GM19468 (cell line): Measurements from ENCODE around the gene FAAH.

Experiments used
- ATAC-seq: cut with Tn5 transposase; IDR thresholded peaks from one replicate; pipeline ENCODE4 v1.9.1; 2021; ENCODE audit warnings: mild to moderate bottlenecking, moderate library complexity, moderate number of reproducible peaks; ENCODE audit not compliant: unreplicated experiment; ENCODE audit errors: extremely low read depth

Gene FAAH

DNA sequence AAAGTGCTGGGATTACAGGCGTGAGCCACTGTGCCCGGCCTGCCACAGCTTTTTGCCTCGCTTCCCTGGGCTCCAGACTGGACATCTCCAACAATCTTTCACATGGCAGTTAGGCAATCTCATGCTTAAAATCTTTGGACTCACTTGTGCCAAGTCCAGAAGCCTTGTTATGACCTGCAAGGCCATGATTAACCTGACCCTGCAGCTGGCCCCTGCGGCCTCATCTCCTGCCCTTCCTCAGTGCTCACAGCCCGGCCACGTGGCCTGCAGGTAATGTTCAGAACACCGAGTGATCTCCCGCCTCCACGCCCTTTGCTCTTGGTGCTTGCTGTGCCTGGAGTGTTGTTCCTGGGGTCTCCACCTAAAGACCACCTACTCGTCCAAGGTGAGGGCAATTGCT, 24.9 kb downstream of the FAAH start:
- no peak for ATAC-seq

DNA sequence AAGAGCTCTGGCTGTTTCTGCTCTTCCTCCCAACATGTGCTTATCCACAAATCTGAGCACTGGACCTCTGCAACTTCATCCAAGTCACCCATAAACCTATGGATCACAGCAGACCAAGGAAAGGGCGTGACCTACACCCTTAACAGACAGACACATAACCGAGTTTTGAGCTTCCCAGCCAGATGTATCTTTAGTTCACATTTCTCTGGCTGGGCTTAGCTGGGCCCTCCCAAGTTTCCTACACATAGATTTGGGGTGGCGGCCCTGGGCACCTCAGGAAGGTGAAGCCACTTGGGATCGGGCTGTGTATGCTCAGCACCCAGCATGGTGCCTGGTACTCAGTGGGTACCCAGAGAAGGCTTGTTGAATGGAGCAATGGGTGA, 26.4 kb downstream of the FAAH start:
- ATAC-seq: no peak

DNA sequence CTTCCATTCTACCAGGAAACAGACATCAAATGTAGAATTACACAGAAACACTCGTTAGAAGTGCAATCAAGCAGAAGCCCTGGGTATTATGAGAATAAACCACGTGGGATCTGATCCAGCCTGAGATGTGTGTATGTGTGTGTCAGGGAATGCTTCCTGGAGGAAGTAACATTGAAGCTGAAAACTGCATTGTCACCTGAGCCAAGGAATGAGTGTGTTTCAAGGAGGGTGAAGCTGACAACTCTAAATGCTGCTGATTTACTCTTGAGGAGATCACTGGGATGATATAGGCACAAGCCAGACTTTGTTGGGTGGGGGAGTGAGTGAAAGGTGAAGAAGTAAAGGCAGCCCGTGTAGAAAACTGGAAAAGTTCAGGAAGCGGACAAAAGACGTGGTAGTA, 27.6 kb downstream of the FAAH start:
- no peak for ATAC-seq

DNA sequence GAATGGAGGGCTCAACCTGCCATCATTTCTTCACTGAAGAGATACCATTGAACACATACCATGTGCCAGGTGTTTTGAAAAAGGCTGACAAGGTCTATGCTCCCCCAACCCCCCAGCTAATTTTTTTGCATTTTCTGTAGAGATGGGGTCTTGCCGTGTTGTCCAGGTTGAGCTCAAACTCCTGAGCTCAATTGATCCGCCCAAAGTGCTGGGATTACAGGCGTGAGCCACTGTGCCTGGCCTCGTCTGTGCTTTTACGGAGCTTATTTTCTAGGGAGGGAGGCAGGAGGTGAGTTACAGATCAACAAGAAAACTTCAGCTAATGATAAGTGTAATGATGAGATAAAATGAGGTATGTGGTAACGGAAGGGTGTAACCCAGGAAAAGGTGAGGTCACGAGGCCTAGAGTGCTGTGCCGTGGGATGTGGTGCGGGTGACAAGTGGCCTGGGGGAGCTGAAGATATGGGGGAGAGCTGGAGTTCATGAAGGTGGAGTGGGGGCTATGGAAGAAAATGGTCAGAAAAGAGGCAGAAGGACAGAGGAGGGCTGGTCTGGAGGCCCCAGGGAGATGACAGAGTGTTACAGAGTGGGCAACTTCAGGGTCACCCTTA, 28.2 kb downstream of the FAAH start:
- ATAC-seq: no peak

DNA sequence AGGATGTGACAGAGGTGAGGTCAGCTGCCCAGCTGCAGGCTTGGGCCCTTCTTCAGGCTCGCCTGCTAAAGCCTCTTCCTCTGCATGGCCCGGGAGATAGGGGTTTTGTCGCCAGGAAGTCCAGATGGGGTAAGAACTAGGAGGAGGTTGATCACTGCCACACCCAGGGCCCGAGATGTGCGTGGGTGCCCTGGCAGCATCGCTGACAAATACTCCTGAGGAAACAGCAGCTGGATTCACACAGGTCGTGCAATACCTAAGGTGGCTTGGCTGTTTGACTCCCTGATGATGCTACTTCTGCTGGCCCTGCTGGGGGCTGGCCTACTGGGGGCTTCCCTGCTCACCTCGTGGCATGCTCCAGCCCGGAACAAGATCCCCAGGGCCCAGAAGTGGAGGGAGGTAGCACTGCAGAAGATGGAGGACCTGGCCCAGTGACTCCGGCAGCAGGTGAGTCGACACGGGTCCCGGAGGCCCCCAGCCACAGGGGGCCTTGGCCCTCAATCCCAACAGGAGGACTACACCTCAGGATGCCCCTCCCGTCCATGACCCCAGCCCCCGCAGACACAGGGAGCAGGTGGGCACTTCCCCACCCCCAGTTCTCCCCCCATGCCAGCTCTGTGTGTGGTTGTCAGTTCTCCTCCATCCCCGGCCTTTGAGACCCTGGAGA, 29.6 kb downstream of the FAAH start:
- ATAC-seq: no peak

DNA sequence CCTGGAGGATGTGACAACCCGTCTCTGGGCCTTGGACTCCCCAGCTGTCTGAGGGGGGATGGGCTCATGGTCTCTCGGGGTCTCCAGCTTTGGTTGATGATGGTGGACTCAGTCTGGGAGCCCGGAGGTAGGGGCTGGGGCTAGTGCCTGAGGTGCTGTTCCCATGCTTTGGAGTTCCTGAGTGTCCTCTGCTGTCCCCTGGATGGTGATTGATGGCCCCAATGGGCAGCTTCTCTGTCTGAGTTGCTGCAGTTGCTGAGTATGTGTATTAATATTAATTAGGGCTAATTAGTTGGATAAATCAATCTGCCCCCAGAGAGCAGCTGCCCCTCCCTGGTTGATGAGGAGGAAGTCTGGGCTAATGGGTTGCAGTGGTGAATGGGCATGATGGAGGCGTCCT, 30.6 kb downstream of the FAAH start:
- ATAC-seq: no peak

DNA sequence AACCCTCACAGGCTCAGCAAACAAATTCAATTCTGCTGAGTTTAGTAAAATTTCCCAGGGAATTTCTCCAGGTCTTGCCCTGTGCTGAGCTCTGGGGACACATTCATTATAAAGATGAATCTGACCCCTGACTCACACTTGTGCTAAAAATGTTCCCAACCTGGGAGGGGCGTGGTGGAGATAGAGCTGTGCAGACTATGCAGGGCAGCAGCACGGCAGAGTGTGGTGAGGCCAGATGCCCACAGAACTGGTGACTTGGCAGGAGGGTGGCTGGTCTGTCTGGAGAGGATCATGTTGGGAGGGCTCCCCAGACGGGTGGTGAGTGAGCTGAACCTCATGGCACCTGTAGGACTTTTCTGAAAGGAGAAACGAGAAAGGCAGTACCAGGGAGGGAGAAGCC, 31.6 kb downstream of the FAAH start:
- ATAC-seq: no peak

DNA sequence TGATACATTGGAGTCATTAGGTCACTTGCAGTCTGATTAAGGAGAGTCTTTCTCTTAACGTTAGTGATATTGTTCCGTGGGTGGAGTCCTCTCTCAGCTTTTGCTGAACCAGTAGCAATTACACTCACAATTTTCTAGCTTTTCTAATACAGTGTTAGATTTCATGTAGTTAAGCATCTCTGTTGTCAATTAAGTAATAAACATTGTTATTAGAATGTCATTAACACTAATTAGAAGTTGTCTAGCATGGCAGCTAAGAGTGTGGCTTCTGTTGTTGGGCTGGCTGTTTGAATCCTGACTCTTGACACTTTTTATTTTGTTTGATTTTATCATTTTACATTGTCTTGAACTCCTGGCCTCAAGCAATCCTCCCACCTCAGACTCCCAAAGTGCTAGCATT, 33.4 kb downstream of the FAAH start:
- no peak for ATAC-seq

DNA sequence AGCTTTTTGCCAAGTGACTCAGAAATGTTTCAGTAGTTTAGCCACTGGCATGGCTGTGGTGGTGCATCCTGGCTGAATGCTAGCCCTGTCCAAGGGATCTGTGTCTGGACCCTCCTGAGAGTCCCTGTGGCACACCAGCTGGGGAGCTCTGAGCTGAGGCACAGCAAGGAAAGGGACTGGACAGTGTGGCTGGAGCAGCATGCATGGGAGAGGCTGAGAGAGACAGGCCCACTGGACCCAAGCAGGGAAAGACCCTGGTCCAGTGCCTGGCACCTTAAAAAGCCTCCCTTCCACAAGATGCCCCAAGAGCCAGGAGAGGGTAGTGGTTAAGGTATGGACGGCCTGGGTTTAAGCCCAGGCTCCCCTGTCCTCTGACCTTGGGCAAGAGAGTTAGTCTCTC, 35.3 kb downstream of the FAAH start:
- ATAC-seq: no peak

DNA sequence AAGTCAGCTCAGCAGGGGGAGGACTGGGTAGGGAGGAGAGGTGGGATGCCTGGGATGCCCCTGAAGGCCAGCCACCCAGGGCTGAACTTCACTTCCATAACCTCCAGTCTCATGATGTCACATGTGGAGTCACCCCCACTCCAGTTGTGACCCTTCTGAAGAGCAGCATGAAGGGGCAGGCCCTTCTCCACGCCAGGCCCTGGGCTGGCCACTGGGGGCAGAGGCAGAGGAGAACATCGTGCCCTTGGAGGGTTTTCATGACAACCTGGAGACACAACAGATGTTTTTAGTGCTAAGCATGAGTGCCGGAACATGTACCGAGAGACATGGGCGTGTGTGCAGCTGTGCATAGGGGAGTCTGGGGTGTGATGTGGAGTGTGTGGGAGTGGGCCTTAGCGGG, 37.6 kb downstream of the FAAH start:
- ATAC-seq: no peak

DNA sequence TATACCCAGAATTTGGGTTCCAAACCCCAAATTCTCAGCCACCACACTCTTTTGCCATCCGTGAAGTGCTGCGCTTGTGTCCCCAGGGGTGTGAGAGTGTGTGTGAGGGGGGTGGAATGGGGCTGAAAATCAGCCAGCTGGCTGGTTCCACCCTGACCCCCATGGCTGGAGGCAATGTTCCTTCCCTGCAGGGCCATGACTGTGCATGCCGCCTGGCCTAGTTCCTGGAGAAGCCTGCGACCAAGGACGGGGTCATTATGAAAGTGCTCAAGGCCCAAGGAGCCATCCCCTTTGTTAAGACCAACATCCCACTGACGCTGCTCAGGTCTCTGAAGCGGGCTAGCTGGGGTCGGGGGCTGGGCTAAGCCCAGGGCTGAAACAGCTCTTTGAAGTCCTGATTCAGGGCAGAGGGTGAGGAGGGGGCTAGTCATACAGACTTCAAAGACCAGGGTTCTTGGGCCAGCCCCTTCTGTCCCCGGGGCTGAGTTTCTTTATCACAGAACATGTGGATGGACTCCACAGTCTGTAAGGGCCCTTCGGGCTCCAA, 38.7 kb downstream of the FAAH start:
- no peak for ATAC-seq

DNA sequence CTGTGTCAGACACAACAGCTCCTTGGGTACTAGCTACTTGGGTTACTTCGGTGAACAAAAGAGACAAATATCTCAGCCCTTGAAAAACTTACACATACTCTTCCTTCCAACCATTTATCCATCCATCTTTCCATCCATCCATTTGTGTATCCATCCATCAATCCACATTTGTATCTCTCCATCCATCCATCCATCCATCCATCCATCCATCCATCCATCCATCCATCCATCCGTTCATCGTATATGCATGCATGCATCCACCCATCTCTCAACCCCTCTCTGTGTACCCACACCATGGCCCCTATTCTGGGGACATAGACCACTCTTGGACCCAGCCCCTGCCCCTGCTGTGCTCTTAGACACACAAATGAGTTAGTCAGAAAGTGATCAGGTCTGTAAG, 40.2 kb downstream of the FAAH start:
- ATAC-seq: no peak

DNA sequence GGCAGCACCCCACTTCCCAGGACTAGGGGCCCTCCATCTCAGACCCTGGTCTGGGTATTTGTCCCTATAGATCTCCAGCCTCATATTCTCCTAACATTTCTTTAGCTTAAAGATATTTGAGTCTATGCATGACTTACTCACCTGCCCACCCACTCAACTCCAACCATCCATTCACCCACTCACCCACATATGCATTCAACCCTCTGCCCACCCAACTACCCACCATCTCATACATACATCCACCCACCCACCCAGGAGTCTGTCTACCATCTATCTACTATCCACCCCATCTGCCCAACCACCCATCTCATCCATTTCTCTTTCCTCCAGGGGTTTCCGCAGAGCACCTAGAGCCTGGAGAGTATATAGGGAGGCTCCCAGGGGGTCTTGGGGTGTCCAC, 42.7 kb downstream of the FAAH start:
- ATAC-seq: no peak

DNA sequence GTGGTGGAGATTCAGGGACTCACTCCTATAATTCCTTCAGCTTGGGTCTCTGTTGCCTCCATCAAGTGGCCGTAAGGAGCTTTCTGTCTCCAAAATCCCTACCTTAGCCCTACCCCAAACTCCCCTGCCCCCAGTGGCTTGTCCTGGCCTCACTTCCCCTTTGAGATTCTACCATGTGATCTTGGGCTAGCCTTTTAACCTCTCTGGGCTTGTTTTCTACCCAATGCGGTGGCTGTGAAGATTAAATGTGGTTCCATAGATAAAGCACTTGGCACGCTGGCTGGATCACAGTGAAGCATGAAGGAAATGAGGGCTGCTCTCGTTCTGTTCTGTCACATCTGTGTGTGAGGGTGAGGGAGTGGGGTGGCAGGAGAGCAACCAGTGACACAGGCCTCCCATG, 43.6 kb downstream of the FAAH start:
- ATAC-seq: no peak

DNA sequence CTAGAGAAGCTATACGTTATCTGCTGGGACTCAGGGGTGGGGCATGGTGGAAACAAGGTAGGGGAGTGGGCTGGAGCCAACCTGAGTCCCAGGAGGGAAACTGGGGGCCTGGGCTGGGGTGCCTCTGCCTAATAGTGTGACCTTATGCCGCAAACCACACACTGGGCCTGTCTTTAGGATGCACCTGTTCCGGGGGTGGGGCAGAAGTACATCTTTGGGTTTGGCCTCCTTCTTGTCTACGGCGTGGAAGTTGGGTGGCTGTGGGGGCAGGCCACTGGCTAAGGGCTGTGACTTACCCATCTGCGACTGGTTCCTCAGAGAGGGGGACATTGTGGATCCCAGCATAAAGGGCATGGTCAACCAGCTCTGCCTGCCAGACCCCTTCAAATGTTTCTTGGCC, 44.2 kb downstream of the FAAH start:
- ATAC-seq: no peak

DNA sequence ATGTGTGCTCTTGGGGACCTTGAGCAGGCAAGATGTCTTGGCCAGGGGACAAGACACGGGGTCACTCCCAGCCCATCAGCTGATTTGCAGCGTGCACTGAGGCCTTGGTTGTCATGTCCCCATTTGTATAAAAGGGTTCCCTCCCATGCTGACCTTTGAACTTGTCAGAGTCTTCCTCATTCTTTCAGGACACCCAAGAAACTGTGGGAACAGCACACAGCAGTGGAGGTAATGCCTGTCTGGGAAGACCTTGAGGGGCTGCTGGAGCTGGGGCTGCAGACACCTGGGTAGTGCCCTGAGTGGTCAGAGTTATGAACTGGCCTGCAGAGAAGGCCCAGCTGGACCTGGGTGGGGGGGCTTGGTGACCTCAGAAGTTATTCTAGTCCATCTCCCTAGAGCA, 46.4 kb downstream of the FAAH start:
- no peak for ATAC-seq

DNA sequence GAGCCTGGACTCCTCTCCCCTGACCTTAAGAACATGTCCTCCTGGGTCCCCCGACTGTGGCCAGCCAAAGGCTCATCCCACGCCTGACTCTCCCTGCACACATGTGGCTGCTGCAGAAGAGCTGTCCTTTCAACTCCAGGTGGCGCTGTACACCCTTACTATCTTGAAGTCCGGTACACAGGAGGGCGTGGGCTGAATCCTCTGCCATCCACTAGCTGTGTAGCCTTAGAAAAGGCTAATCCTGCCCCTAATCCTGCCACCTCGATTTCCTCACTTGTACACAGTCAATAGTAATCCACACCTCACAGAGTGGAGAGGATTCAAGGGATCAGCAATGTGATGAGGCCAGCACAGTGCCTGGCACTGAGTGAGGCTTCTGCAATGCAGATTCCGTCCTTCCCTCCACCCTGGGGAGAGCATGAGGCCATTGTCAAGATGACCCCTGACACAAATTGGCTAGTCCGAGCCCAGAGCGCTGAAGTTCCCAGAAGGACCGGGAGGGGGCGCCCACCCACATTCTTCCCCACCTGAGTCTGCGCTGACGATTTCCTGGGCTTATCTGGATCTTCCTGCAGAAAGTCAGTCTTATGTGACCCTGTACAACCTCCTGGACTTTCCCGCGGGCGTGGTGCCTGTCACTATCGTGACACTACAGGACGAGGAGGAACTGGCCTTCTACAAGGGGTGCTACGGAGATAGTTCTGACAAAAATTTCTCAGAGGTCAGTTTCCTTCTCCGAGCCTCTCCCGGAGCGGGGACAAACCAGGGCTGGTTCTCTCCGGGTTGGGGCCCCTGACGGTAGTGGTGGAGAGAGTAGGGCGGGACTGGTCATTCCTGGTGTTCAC, 48.4 kb downstream of the FAAH start:
- ATAC-seq: no peak

DNA sequence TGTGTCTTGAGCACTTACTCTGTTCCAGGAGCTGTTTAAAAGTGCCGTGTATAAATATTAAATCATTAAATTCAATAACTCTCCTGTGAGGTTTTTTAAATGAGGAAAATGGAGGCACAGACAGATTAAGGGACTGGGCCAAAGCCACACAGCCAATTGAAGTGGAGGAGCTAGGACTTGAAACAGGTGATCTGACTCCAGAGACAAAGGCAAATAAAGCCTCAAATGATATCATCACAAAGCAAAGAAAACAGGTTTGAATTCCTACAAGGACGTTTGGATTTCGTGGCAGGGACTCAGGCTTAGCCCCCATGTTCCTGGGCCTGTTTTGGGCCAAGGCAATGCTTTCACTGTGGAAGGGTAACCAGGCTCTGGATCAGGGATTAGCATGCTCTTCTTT, 50.3 kb downstream of the FAAH start:
- ATAC-seq: no peak

DNA sequence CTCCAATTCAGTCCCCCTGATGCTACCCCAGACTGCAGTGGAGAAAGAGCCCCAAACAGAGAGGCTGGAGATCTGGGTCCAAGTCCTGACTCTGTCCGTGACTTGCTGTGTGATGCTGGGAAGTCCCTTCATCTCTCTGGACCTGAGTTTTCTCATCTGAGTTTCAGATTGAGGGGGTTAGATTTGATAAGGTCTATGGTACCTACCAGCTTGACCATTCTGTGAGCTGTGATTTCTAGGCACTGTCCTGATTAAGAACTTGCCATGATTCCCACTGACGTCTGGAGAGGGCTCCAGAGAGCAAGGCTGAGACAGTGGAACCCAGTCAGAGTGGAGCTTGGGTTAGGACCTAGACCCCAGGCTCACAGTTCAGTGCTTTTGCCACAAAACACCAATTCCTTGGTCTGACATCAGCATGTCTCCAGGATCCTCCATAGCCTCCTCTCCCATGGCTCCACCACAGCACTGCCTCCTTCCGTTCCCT, 51.7 kb downstream of the FAAH start:
- no peak for ATAC-seq

DNA sequence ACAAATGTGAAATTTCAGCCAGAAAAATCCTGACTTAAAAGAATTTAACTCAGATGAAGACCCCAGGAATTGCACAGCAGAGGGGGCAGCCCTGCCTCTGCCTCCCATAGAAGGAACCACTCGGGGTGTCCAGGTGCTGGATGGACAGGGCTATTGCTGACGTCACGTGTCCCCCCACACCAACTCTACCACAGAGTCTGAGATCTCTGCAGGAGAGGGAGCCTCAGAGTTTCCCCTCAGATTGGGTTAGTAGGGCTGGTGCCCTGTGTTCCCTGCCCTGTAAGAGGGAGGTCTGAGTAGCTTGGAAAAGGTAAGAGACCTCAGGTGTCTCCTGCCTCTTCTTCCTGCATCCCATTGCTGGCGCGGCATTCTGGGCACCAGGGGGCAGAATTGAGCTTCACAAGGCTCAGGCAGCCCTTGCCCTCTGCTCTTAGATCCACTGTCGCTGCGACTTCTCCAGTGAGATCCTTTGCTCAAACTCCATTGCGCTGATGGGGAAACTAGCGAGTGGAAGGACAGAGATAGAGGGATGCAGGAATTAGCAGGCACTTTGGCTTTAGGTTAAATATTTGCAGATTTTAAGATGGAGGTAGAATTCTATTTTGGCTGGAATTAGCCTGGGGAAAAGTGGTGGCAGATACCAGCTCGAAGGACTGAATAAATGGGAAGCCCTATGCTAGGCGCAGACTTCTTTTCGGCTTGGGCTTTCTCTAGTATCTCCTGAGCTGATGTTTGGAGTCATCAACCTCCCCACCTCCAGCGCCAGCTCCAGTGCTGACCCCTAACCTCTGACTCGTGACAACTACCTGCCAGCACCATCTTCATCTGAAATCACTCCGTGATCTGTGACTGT, 52.8 kb downstream of the FAAH start:
- ATAC-seq: no peak
